NCI-H345 (cell line): ENCODE data around the gene TUFT1.
"Not testable (repeated sequence)": the region's sequence is repeated elsewhere in the genome, so short reads cannot be mapped to it uniquely, and the experiment has no call there.

Source experiments
- DNase-seq: peaks from one replicate; lab custom pipeline; 2025; lab: John Stamatoyannopoulos, UW

TUFT1 gene

DNA sequence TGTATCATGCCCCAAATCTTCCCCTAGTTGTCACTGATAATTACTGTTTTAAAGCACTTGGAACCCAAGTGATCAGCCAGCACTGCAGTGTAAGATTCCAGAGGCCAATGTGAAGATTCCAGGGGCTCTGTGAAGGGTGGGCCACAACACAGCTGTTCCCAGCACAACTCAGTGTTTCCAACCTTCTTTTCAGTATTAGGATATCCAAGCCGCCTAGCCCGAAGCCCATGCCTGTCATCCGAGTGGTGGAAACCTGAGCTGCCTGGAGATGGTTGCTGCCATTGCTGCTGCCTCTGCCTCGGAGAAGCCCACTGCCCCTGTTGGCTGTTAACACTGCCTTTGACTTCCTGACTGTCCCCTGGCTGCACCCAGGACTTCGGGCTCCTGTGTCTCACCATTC is 41.3 kb downstream of the TUFT1 start:
- DNase-seq: no peak

DNA sequence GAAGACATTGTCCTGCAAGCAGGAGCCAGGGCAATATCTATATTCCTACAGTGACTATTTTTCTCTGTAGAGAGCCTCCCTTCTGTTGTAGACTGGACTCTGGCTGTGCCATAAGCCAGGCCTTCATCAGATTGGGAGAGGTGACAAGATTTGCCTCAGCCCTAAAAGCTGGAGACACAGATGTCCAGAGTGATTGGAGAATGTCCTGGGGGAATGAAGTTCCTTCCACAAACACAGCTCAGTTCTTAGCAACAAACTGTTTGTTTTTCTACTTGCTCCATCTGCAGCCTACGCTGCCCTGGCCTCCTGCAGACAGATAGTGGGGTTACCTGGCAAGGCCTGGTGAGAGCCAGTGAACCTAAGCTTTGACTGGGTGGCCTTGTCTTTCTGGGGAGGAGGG is 41.8 kb downstream of the TUFT1 start:
- DNase-seq: no peak

DNA sequence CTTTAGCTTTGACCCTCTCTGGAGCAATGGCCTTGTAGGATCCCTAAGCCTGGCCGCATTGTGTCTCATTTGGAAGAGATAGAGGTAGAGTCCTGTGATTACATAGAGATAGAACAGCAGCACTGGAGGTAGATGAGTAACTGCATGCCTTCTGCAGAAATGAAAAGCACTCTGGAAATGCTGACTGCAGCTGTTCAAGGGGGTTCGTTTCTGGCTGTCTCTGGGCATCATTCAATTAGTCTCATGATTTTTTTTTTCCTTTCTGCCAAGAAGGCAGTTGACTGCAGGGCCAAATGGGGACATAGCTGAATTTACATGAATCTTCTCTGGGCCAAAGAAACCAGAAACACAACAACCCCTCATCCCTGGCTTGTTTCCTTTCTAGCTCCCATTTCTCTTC is 43.7 kb downstream of the TUFT1 start:
- DNase-seq: no peak

DNA sequence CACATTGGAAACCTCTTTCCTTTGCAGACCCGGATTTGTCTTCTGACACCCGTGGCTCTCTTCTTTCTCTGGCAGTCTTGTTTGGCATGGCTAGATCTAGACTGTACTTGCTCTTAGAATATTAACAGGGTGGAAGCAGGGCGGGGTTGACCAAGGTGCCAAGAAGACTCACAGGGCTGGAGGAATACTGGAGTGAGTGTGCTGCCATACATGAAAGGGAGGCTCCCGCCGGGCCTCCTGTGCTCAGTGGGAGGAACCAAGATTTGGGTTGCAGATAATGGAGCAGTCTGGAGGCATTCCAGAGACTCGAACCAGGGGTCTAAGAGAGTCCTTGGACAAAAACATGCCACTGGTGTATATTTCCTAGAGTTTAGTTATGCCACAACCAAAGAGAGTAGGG is 44.2 kb downstream of the TUFT1 start:
- no peak for DNase-seq

DNA sequence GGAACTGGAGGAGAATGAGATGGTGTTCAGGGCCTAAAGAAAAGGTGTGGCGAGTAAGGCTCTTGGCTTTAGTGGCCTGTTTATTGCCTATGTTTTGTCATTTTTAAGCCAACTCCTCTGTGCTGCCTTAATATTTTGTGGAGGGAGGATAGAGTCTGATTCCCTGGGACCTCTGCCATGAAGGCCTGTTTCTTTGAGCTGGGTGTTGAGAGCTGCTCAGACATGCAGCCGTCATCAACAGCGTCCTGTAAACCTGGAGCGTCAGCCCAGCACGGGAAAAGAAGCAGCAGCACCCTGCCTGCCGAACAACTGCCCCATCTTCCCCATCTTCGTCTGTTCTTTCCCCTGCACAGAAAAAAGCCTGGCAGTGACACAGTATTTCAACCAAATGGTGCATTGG is 44.7 kb downstream of the TUFT1 start:
- DNase-seq: no peak

DNA sequence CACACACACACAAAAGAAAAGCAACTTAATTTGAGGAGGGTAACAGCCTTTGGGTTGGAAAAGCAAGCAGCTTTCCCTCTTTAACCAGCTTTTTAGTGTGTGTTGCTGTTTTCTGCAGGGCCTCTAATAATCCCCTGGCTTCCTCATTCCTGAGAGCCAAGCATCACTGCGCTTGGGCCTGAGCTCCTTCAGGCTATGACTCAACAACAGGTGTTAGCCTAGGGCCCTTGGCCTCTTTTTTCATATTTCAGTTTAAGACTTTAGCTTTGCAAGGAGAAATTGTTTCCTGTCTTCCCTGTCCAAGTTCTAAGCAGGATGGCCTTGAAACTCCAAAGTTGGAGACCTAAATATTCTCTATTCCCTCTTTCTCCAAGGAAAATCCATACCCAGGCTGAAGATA is 45.5 kb downstream of the TUFT1 start:
- DNase-seq: no peak

DNA sequence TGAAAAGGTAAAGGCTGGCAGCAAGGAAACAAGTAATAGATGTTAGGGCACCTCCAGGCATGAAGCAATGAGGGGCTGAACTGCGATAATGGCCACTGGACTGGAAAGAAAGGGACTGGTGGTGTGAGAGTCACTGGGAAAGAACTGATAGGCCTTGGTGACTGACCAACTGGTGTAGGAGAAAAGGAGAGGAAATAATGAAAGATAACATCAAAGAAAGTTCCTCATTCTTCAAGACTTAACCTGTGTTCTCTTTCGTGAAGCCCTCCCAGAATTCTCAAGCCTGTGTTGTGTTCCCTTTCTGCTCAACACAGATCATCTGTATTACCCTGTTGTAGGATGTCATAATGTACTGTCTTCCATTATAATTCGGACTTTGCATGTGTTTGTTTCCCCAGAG is 50.9 kb downstream of the TUFT1 start:
- no peak for DNase-seq

DNA sequence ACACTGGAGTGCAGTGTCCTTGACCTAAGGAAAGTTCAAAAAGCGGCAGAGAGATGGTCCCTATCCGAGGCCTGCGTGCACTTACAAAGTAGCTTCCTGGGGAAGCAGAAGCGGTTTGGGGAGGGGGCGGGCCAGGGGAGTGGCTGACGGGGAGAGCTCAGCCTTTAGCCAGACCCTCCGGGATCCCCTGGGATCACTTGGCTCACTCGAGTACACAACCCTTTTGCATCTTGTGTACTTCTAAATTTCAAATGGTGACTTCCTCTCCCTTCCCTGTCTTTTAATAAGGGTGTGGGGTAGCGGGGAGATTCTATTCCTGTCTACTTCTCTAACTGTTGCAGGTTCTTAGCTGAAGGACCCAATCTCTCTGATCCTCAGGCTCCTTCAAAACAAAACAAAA is 53.6 kb downstream of the TUFT1 start:
- peak; percentile 59 for DNase-seq

DNA sequence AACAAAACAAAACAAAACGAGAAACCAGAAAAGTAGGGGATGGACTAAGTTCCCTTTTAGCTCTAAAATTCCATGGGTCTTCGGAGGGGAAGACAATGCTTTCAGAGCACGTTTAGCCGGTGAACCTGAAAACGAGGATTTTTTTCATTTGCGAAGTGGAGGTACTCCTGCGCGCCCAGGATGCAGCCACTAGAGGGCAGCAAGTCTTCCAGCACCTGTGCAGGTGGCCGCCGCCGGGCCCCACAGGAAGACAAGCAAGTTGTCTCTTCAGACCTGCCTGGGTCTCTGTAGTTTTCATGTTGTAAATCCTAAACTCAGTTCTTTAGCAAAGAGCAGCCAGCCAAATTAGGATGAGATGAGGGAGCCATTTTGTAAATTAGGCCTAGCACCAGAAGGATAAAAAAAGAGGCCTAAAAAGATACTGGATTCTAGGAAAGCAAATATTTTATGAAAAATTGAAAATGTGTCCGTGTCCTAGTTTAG is 54.1 kb downstream of the TUFT1 start:
- peak; percentile 95 for DNase-seq

DNA sequence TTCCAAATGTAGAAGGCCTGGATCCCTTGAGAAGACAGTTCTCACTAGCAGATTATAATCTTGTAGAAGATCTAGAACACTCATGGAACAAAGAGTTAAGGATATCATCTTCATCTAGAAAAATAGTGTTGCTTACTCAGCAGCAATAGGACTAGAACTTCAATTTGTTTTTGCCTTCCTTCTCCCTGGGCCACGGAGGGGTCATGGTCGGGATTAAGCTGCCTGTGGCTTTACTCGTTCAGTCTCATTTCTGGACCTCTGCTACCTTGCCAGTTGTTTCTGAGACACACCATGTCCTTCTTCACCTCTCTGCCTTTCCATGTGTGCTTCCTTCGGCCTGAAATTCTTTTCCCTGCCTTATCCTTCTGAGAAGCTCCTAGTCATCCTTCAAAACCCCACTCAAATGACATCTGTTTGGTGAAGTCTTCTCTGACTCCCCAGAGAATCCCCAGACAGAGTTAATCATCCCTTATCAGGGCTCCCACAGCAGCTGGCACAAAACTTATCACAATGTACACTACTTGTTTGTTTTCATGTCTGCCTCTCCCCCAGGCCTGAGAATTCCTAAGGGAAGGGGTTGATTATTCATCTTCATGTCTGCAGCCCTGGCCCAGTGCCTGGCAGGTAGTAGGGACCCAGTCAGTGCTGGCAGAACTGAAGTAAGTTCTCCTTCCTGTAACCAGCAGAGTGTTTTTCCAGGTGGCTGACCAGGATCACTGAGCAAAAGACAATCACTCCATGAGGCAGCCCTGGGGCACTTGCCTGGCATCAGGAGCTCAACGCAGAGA is 56.3 kb downstream of the TUFT1 start:
- peak; percentile 48 for DNase-seq

DNA sequence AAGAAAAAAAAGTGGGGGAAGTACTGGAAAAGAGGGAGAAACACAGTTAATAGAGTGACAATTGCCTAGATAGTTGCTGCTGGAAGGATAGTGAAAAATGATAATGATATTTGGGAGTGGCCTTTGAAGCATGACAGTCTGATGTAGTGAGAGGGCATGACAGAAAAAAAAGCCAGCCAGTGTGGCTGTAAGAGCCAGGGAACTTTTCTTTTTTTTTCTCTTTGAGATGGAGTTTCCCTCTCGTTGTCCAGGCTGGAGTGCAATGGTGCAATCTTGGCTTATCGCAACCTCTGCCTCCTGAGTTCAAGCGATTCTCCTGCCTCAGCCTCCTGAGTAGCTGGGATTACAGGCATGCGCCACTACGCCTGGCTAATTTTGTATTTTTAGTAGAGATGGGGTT is 62.4 kb downstream of the TUFT1 start:
- not testable (repeated sequence) for DNase-seq

DNA sequence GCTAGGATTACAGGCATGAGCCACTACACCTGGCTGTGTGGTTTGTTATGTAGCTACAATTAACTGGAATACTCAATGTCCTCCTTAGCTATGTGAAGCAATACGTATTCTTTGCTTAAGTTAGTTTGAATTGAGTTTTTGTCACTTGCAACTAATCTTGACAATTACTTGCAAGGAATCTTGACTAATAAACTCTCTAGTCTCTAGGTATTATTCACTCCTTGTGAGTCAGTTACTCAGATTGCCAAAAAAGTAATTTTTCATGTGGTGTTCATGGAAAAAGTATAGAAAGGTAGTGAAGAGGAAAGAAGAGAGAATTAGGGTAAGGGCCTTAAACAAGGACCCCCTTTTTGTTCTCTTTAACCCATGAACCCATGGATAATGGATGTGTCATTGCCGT is 64.2 kb downstream of the TUFT1 start:
- no peak for DNase-seq

DNA sequence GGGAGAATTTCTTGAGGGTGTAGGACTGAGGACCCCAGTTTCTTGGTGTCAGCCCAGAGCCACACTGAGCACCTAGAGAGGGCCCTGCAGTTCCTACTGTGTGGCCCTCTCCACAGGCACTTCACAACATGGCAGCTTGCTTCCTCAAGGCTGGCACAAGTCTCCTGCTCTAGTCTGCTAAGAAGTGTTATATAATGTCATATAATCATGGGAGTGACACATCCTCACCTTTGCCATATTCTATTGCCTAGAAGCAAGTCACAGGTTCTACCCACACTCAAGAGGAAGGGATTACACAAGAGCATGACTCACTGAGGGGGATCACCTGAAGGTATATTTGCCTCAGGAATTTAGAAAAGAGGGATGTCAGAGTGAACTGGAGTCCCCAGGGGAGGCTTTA is 66.3 kb downstream of the TUFT1 start:
- no peak for DNase-seq

DNA sequence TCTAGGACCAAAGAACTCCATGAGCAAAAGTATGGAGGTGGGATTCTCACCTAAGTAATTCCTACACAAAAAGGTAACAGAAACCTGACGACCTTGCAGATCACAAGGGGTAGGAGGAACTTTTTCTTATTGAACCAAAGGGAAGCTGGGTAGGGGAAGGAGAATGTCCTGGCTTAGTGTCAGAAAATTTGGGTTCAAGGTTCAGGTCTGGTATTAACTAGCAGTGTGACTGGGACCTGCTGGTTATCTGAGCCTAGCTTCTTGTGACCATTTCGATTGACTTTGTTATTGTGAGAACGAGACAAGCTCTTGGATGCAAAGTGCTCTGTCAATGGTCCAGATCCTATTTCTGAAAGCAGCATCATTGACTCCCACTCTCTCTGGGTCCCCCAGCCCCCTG is 66.7 kb downstream of the TUFT1 start:
- DNase-seq: no peak

DNA sequence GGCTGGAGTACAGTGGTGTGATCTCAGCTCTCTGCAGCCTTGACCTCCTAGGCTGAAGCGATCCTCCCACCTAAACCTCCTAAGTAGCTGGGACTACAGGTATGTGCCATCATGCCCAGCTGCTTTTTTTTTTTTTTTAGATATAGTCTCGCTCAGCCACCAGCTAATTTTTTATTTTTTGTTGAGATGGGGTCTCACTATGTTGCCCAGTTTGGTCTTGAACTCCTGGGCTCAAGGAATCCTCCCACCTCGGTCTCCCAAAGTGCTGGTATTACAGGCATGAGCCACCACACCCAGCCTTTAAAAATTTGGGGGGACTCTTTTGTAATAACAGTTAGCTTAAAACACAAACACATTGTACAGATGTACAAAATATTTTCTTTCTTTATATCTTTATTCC is 70.0 kb downstream of the TUFT1 start:
- DNase-seq: no peak

DNA sequence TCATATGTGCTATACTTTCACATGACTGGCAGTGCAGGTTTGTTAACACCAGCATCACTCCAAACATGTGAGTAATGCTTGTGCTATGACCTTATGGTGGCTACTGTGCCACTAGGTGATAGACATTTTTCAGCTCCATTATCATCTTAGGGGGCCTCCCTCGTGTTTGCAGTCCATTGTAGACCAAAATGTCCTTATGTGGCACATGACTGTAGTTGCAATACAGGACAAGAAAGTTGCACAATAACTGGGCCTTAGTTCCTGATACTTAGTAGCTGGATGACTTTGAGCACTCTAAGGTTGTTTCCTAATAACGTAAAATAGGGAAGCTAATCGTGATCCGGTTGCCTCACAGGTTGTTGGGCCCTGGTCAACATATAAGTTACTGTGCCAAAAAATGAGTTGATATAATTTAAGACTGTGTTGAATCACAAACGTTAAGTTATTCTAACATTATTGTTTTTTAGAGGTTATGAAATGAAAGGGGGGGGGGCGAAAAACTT is 71.2 kb downstream of the TUFT1 start:
- no peak for DNase-seq

DNA sequence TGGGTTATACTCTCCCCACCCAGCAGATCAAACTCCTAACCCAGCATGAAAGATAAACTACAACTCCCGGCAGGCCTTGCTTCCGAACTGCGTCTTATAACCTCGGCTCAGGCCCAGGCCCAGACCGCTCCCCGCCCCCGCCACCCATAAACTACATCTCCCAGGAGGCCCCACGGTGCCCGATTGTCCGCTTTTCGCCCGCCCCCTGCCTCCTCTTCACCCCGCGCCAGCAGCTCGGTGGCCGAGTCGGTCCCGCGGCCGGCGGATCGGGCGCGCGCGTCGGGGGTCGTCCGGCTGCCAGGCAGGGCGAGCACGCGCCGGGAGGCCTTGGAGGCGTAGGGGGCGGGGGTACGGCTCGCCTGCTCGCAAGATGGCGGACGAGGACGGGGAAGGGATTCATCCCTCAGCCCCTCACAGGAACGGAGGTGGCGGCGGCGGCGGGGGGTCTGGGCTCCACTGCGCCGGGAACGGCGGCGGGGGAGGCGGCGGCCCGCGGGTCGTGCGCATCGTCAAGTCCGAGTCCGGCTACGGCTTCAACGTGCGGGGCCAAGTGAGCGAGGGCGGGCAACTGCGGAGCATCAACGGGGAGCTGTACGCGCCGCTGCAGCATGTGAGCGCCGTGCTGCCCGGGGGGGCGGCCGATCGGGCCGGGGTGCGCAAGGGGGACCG is 71.9 kb downstream of the TUFT1 start, which contains the start of gene SNX27:
Gene SNX27, plus strand, starts transcription at position 219 of the 669 bp plus-strand sequence. Its CDS starts 152 bp downstream, at position 371.
- peak; percentile 99 for DNase-seq

DNA sequence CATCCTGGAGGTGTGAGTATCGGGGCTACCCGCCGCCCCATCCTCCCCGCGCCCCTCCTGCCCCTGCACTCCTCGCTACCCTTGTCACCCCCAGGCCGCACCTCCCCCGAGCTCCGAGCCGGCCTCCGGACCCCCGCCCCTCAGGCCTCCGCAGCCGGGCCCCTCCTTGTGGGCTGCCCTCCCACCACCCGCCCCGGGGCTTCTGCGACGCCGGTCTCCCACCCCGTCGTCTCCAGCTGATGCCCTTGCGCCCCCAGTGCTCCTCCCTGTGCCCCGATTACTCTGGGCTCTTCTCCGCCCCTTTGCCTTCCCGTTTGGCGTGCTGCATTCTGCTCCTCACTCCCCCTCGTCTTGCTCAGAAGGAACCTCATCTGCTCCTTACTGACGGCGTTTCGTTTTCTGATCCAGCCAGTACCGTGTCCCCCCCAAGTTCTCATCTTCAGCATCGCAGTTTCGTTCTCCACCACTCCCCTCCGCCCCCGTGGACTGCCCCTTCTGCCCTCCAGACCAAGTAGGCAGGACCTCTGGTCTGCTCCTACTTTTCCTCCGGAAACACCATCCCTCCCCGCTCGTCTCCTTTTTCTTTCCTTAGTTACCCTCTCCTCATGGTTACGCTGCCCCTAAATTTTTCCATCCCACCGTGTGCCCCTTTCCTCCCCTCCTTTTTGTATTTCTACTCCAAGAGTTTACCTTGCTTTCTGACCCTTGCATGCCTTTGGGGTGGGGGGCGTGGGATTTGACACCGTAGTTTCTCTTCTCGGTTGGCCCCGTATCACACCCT is 72.6 kb downstream of the TUFT1 start:
- peak; percentile 51 for DNase-seq

DNA sequence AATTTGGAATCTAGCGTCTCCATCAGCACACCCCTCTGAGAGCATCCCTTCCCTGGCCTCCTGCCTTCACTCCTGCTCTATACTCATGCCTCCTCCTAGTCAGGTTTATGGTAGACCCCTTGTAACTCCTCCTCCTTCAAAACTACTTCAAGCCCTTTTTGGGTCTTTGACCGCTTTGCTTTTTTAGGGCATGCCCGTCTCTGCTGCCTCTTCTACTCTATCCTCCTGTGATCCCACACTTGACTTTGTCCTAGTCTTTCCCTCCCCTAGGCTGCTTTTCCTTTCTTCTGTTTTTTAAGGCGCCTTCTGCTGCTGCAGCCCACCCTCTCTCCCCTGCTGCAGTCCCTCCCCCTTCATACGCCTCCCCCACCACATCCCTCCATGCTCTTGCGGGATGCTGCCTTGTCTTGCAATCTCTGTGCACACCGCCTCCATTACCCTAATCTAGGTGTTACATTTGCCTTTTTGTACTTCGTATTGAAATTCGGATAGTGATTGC is 73.2 kb downstream of the TUFT1 start:
- no peak for DNase-seq

DNA sequence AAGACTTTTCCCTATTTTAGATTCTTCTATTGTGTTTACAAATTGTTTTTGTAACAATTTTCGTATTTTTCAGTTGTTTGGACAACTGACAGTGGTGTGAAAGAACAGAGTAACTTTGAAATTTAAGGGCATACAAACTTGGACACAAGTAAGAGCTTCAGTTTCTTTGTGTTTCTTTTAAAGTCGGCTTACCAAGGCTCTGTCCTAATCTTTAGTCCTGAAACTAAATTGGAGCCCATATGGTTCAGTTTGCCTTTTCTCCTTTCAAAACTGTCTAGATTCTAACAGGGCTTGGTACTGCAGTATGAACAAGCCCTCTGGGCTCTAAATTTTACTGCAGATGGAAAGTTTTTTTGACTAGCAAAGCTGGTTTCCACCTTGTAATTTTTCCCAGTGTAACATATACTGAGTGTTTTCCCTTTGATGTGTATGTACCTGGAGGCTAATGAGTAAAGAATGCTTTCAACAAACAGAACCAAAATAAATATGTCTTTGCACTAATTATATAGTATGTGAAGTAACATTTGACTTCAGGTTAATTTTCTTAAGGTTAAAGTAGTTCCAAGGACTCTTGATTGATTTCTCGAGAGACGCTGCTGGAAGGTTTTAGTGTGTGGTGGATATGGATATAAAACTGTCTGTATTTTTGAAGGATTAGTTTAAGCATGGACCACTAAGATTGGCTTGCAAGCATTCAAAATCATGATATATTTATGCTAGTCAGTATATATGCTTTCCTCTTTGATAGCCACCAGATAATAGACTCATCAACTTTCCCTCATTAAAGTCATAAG is 75.8 kb downstream of the TUFT1 start:
- DNase-seq: no peak

DNA sequence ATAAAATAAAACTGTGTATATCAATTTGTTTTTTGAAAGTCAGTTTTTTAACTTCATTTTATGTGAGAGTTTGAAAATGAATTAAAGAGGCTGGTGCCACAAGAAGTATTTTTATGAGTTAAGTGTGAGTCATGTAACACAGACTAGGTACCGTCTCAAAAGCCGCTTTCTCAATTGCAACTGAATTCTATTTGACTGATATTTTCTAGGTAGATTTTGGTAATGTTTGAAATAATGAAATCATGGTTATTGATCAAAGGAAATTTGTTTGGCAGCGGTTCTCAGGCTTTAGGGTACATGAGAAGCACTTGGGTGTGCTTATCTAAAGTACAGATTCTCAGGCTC is 76.4 kb downstream of the TUFT1 start:
- DNase-seq: no peak

DNA sequence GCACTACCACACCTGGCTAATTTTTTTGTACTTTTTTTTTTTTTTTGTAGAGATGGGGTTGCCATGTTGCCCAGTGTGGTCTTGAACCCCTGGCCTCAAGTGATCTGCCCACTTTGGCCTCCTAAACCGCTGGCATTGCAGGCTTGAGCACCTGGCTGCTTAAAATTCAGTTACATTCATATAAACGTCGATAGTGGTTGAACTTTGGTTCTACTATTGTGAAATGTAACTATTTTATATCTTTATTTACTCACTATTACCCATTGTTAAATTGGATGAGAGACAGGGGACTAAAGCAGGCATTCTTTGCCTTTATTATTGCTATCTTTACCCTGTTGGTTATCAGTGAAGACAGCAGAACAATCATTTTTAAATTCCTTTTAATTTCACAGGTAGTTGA is 77.9 kb downstream of the TUFT1 start:
- no peak for DNase-seq
